DOHH2 (cell line): ENCODE measurements around the gene AGR3.

Source experiments
- H3F3A ChIP-seq: fragments of 200-600 bp; sonication (generic), shearing (Covaris generic); 2 replicates; pipeline ENCODE4 v1.6.0; 2016; ENCODE audit warnings: antibody characterized with exemption, mild to moderate bottlenecking; ENCODE audit not compliant: control insufficient read depth, insufficient read depth
- H3K27ac ChIP-seq: fragments of 200-600 bp; sonication (generic); 2 replicates; pipeline ENCODE4 v1.5.1; 2014; ENCODE audit warnings: low read depth, mild to moderate bottlenecking, low read length, moderate library complexity
- H3K27me3 ChIP-seq: fragments of 200-600 bp; sonication (generic); 2 replicates; pipeline ENCODE4 v1.6.1; 2014; ENCODE audit warnings: mild to moderate bottlenecking, low read length, mixed read lengths; ENCODE audit not compliant: control insufficient read depth
- H3K36me3 ChIP-seq: fragments of 200-600 bp; sonication (generic); 2 replicates; pipeline ENCODE4 v1.6.1; 2014; ENCODE audit warnings: mild to moderate bottlenecking, low read length, moderate library complexity, mixed read lengths; ENCODE audit not compliant: control insufficient read depth
- H3K4me1 ChIP-seq: fragments of 200-600 bp; sonication (generic); 2 replicates; pipeline ENCODE4 v1.6.1; 2014; ENCODE audit warnings: mild to moderate bottlenecking, low read length, mixed read lengths; ENCODE audit not compliant: control insufficient read depth
- H3K4me2 ChIP-seq: fragments of 200-600 bp; sonication (generic); 2 replicates; pipeline ENCODE4 v1.6.0; 2014; ENCODE audit warnings: mild to moderate bottlenecking, low read length, moderate library complexity
- H3K4me3 ChIP-seq: fragments of 200-600 bp; sonication (generic); 2 replicates; pipeline ENCODE4 v1.5.1; 2014; ENCODE audit warnings: mild to moderate bottlenecking, low read length, mixed read lengths
- H3K79me2 ChIP-seq: fragments of 200-600 bp; sonication (generic); 2 replicates; pipeline ENCODE4 v1.6.1; 2014; ENCODE audit warnings: mild to moderate bottlenecking, low read length, mixed read lengths; ENCODE audit not compliant: control insufficient read depth
- H3K9me2 ChIP-seq: fragments of 200-600 bp; sonication (generic); replicated peaks from 2 replicates; pipeline ENCODE4 v1.6.1; 2014; ENCODE audit warnings: mild to moderate bottlenecking, low read length, mixed read lengths; ENCODE audit not compliant: control insufficient read depth
- H3K9me3 ChIP-seq: fragments of 200-600 bp; sonication (generic); 2 replicates; pipeline ENCODE4 v1.6.1; 2014; ENCODE audit warnings: antibody characterized with exemption, low read length, mixed read lengths; ENCODE audit not compliant: control insufficient read depth, insufficient read depth
- H4K20me1 ChIP-seq: fragments of 200-600 bp; sonication (generic); 2 replicates; pipeline ENCODE4 v1.6.0; 2014; ENCODE audit warnings: low read depth, mild to moderate bottlenecking, antibody characterized with exemption, low read length, moderate library complexity; ENCODE audit not compliant: control insufficient read depth, insufficient read depth
- EZH2phosphoT487 ChIP-seq: fragments of 200-600 bp; sonication (generic); IDR thresholded peaks from 2 replicates; pipeline ENCODE4 v1.6.1; 2017; ENCODE audit warnings: borderline replicate concordance, mild to moderate bottlenecking, antibody characterized with exemption, low read length, moderate library complexity, mixed read lengths
- TF ChIP-seq, protein P1 (sequence below): fragments of 200-600 bp; sonication (generic); IDR thresholded peaks from one replicate; pipeline ENCODE4 v1.5.1; 2014; ENCODE audit warnings: antibody characterized with exemption, mild to moderate bottlenecking, low read depth, low read length; ENCODE audit not compliant: poor library complexity, severe bottlenecking

AGR3 gene

DNA sequence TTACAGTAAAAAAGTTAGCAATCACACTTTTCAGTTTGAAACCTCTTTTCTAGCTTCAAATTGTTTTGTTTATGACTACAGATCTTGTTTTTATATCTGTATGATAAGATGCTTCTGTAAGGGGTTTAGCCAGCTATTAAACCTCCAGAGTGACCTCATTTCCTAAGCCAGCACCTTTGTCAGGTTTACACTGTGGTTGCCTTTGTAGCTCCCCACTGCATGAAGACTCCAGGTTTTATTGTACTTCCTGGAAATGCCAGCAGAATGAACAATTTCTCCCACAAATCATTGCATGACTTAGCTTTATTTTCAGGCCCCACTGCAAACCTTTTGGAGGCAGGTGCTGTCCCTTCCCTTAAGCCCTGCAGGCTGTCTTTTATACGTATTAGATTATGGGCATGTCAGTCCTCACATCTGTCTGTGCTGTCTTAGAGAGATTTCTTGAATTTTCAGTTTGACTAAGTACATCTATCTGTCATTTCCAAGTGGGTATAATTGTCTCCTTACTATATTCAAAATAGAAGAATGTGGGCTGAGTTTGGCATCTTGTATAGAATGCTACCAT, 8.2 kb upstream of the AGR3 start:
- Histone ChIP-seq H3K79me2 (no peaks in the 10 kb centered on the region), H3K9me3 (no peaks in the 10 kb centered on the region), H3K36me3 (no peaks in the 10 kb centered on the region), H3K9me2 (no peaks in the 10 kb centered on the region), H3F3A (no peaks in the 10 kb centered on the region), H3K27me3 (no peaks in the 10 kb centered on the region), H3K4me3 (no peak overlapping the region), H3K4me1 (no peaks in the 10 kb centered on the region), H3K4me2 (no peak overlapping the region), H3K27ac (no peak overlapping the region), H4K20me1 (no peaks in the 10 kb centered on the region)
- TF ChIP-seq EZH2phosphoT487: no peak
- TF ChIP-seq, protein P1, sequence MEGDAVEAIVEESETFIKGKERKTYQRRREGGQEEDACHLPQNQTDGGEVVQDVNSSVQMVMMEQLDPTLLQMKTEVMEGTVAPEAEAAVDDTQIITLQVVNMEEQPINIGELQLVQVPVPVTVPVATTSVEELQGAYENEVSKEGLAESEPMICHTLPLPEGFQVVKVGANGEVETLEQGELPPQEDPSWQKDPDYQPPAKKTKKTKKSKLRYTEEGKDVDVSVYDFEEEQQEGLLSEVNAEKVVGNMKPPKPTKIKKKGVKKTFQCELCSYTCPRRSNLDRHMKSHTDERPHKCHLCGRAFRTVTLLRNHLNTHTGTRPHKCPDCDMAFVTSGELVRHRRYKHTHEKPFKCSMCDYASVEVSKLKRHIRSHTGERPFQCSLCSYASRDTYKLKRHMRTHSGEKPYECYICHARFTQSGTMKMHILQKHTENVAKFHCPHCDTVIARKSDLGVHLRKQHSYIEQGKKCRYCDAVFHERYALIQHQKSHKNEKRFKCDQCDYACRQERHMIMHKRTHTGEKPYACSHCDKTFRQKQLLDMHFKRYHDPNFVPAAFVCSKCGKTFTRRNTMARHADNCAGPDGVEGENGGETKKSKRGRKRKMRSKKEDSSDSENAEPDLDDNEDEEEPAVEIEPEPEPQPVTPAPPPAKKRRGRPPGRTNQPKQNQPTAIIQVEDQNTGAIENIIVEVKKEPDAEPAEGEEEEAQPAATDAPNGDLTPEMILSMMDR: no peak

DNA sequence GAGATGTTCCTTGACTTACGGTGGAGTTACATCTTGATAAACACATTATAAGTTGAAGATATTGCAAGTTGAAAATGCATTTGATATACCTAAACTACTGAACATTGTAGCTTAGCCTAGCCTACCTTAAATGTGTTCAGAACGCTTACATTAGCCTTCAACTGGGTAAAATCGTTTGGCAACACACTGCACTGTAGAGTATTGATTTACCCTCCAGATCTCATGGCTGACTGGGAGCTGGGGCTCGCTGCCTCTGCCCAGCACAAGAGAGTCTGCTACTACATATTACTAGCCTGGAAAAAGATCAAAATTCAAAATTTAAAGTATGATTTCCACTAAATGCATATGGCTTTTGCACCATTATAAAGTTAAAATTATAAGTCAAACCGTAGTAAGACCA, 7.5 kb upstream of the AGR3 start:
- Histone ChIP-seq H3K4me2 (no peak overlapping the region), H3K27ac (no peak overlapping the region), H3K9me2 (no peaks in the 10 kb centered on the region), H3K27me3 (no peaks in the 10 kb centered on the region), H3F3A (no peaks in the 10 kb centered on the region), H3K4me3 (no peak overlapping the region), H4K20me1 (no peaks in the 10 kb centered on the region), H3K36me3 (no peaks in the 10 kb centered on the region), H3K4me1 (no peaks in the 10 kb centered on the region), H3K79me2 (no peaks in the 10 kb centered on the region), H3K9me3 (no peaks in the 10 kb centered on the region)
- TF ChIP-seq, protein P1: no peak
- TF ChIP-seq EZH2phosphoT487: no peak

DNA sequence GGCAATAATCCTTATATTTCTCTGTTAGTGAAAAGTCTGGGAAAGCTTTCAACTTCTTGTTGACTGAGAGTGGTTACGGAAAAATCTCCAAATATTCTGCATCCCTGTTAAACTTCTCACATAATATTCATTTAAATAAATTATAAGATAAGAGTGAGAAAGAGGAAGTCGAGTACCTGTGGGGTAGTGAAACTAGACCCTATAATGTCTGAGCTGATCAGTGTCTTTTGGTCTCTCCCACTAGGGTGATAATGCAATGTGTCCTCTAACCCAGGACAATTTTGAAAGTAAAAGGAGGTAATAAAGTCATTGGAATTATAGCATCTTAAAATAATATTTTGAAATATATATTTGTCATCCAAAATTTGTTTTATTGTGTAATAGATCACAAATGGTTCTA, 2.1 kb upstream of the AGR3 start:
- no peaks in the 10 kb centered on the region for H3K79me2 ChIP-seq
- no peaks in the 10 kb centered on the region for H3K9me3 ChIP-seq
- H4K20me1 ChIP-seq: no peaks in the 10 kb centered on the region
- H3K4me1 ChIP-seq: no peaks in the 10 kb centered on the region
- no peaks in the 10 kb centered on the region for H3K9me2 ChIP-seq
- no peak overlapping the region for H3K4me2 ChIP-seq
- no peaks in the 10 kb centered on the region for H3F3A ChIP-seq
- H3K4me3 ChIP-seq: no peak overlapping the region
- H3K27me3 ChIP-seq: peaks cover 3% of the 10 kb centered on the region; the same call in 1 of the 2 replicates
- TF ChIP-seq EZH2phosphoT487: no peak
- TF ChIP-seq, protein P1: no peak
- H3K36me3 ChIP-seq: no peaks in the 10 kb centered on the region
- H3K27ac ChIP-seq: no peak overlapping the region
